ACC112 (cell line): ENCODE data around the gene PLCXD1.
"Not testable (repeated sequence)": the region's sequence is repeated elsewhere in the genome, so short reads cannot be mapped to it uniquely, and the experiment has no call there.

Experiments used
- H2AFZ ChIP-seq: fragments of 200-600 bp; sonication (generic); one replicate; pipeline ENCODE4 v1.6.0; 2017; ENCODE audit warnings: antibody characterized with exemption, low read length; ENCODE audit not compliant: unreplicated experiment
- H3K27ac ChIP-seq: fragments of 200-600 bp; sonication (generic); 2 replicates; pipeline ENCODE4 v1.5.1; 2014; ENCODE audit warnings: low read depth, mild to moderate bottlenecking, antibody characterized with exemption, low read length, moderate library complexity
- H3K27me3 ChIP-seq: fragments of 200-600 bp; sonication (generic); 2 replicates; pipeline ENCODE4 v1.6.1; 2014; ENCODE audit warnings: mild to moderate bottlenecking, antibody characterized with exemption, low read length, moderate library complexity, mixed read lengths; ENCODE audit not compliant: insufficient read depth
- H3K36me3 ChIP-seq: fragments of 200-600 bp; sonication (generic); 2 replicates; pipeline ENCODE4 v1.6.1; 2016; ENCODE audit warnings: mild to moderate bottlenecking, antibody characterized with exemption, low read length, moderate library complexity, mixed read lengths; ENCODE audit not compliant: insufficient read depth
- H3K4me1 ChIP-seq: fragments of 200-600 bp; sonication (generic); one replicate; pipeline ENCODE4 v1.6.1; 2016; ENCODE audit warnings: low read length, mixed read lengths; ENCODE audit not compliant: insufficient read depth, unreplicated experiment, control insufficient read depth
- H3K4me3 ChIP-seq: fragments of 200-600 bp; sonication (generic); 2 replicates; pipeline ENCODE4 v1.5.1; 2014; ENCODE audit warnings: mild to moderate bottlenecking, low read depth, low read length
- H3K79me2 ChIP-seq: fragments of 200-600 bp; sonication (generic); one replicate; pipeline ENCODE4 v1.6.0; 2016; ENCODE audit warnings: low read length; ENCODE audit not compliant: control insufficient read depth, unreplicated experiment, insufficient read depth

The PLCXD1 gene

GRCh38 chrX:264634-265455 lies 16.3 kb upstream of the PLCXD1 start:
- H2AFZ ChIP-seq: no peak overlapping the region
- H3K4me1 ChIP-seq: peaks cover 18% of the 10 kb centered on the region
- no peaks in the 10 kb centered on the region for H3K79me2 ChIP-seq
- no peak overlapping the region for H3K4me3 ChIP-seq
- no peaks in the 10 kb centered on the region for H3K27me3 ChIP-seq
- no peaks in the 10 kb centered on the region for H3K36me3 ChIP-seq
- H3K27ac ChIP-seq: no peak overlapping the region

GRCh38 chrX:265502-265901 lies 15.7 kb upstream of the PLCXD1 start:
- no peak overlapping the region for H2AFZ ChIP-seq
- no peaks in the 10 kb centered on the region for H3K79me2 ChIP-seq
- H3K27ac ChIP-seq: no peak overlapping the region
- H3K27me3 ChIP-seq: no peaks in the 10 kb centered on the region
- H3K4me1 ChIP-seq: peaks cover 18% of the 10 kb centered on the region
- H3K36me3 ChIP-seq: no peaks in the 10 kb centered on the region
- no peak overlapping the region for H3K4me3 ChIP-seq

DNA sequence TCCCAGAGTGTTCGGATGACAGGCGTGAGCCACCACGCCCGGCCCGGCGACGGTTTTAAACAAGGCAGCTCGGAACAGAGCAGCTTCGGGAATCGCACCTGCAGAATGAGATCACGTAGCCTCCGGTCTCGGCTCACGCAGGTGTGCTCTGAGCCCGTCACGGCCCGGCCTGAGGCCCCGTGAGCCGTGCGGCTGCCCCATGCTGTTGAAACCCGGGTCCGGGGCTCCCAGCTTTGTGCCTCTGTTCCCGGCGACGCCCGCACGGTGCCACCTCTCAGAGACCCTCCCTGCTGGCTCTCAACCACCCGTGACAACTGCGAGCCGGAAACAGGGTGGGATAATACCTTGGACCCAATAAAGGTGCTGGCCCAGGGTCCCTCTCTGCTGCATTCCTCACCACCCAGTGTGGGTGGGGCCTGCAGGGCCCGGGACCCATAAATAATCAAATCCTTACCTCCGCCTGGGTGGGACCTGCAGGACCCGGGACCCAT lies 13.4 kb upstream of the PLCXD1 start:
- Histone ChIP-seq H3K36me3 (no peaks in the 10 kb centered on the region), H3K27ac (no peak overlapping the region), H3K4me3 (no peak overlapping the region), H2AFZ (no peak overlapping the region), H3K79me2 (no peaks in the 10 kb centered on the region), H3K27me3 (no peaks in the 10 kb centered on the region), H3K4me1 (no peaks in the 10 kb centered on the region)

- Histone ChIP-seq H3K4me1 (no peaks in the 10 kb centered on the region), H2AFZ (no peak overlapping the region), H3K27ac (no peak overlapping the region), H3K36me3 (no peaks in the 10 kb centered on the region), H3K79me2 (no peaks in the 10 kb centered on the region), H3K27me3 (peaks cover 2% of the 10 kb centered on the region; the same call in 1 of the 2 replicates), H3K4me3 (no peak overlapping the region)
Observed at GRCh38 chrX:270848-271367, 10.3 kb upstream of the PLCXD1 start.

- no peak overlapping the region for H3K4me3 ChIP-seq
- peaks cover 8% of the 10 kb centered on the region; the same call in 1 of the 2 replicates for H3K27me3 ChIP-seq
- H3K36me3 ChIP-seq: no peaks in the 10 kb centered on the region
- H3K4me1 ChIP-seq: no peaks in the 10 kb centered on the region
- H3K79me2 ChIP-seq: no peaks in the 10 kb centered on the region
- H3K27ac ChIP-seq: no peak overlapping the region
- no peak overlapping the region for H2AFZ ChIP-seq
Observed at GRCh38 chrX:274904-275475, 6.2 kb upstream of the PLCXD1 start.

DNA sequence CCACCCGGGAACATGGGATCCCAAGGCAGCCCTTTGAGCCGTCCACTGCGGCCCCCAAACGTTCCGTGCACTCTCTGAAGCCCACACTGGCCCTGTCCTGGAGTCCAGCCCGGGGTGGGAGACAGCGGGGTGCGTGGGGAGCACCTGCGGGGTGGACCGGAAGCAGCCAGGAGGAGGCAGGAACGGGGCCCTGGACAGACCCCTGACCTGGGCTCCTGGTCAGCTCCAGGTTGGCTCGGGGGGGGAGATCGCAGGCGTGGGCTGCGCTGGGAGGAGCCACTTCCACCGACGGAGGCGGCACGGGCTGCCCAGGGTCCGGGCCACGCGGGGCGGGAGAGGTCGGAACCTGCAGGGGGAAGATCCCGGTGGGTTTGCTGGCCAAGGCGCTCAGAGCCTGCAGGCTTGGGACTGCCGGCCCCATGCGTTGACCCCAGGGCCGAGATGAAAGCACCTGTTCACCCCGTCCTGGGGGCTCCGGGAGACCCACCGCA lies 5.7 kb upstream of the PLCXD1 start:
- Histone ChIP-seq H2AFZ (peak overlapping the region; percentile 53), H3K27ac (no peak overlapping the region), H3K4me3 (peak overlapping the region; percentile 90), H3K27me3 (peaks cover 8% of the 10 kb centered on the region; the same call in 1 of the 2 replicates), H3K4me1 (no peaks in the 10 kb centered on the region), H3K36me3 (no peaks in the 10 kb centered on the region), H3K79me2 (no peaks in the 10 kb centered on the region)

GRCh38 chrX:275967-276580 lies 5.1 kb upstream of the PLCXD1 start:
- H3K36me3 ChIP-seq: no peaks in the 10 kb centered on the region
- H3K27ac ChIP-seq: no peak overlapping the region
- peaks cover 8% of the 10 kb centered on the region; the same call in 1 of the 2 replicates for H3K27me3 ChIP-seq
- H3K79me2 ChIP-seq: no peaks in the 10 kb centered on the region
- peak overlapping the region; percentile 90 for H3K4me3 ChIP-seq
- H2AFZ ChIP-seq: peak overlapping the region; percentile 53
- H3K4me1 ChIP-seq: no peaks in the 10 kb centered on the region

GRCh38 chrX:276581-277201 lies 4.5 kb upstream of the PLCXD1 start:
- Histone ChIP-seq H2AFZ (peak overlapping the region; percentile 53), H3K4me1 (no peaks in the 10 kb centered on the region), H3K36me3 (no peaks in the 10 kb centered on the region), H3K79me2 (no peaks in the 10 kb centered on the region), H3K27me3 (peaks cover 8% of the 10 kb centered on the region; the same call in 1 of the 2 replicates), H3K4me3 (peak overlapping the region; percentile 90), H3K27ac (no peak overlapping the region)

DNA sequence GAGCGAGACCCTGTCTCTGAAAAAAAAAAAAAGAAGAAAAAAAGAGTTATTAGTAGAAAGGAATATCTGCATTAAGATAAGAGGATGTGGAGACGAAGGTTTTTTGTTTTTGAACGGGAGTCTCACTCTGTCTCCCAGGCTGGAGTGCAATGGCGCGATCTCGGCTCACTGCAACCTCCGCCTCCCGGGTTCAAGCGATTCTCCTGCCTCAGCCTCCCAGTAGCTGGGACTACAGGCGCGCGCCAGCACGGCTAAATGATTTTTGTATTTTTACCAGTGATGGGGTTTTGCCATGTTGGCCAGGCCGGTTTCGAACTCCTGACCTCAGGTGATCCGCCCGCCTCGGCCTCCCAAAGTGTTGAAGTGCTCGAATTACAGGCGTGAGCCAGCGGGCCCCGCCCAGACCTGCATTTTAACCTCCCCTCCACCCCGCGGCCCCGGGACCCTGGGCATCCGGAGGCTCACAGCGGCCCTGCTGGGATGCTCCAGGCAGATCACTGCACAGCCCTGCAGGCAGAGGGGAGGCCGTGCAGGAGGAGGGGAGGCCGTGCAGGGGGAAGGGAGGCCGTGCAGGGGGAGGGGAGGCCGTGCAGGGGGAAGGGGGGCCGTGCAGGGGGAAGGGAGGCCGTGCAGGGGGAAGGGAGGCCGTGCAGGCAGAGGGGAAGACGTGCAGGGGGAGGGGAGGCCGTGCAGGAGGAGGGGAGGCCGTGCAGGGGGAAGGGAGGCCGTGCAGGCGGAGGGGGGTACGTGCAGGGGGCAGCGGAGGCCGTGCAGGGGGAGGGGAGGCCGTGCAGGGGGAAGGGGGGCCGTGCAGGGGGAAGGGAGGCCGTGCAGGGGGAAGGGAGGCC lies 1.2 kb upstream of the PLCXD1 start:
- not testable (repeated sequence) for H3K79me2 ChIP-seq, H3K27me3 ChIP-seq, H3K36me3 ChIP-seq, H2AFZ ChIP-seq, H3K4me3 ChIP-seq, H3K4me1 ChIP-seq, H3K27ac ChIP-seq
